PC-9 (cell line): ENCODE results near the gene FUBP1. TPM values are rescaled to one million over a fixed set of nuclear protein-coding genes. Genes with fewer than 3 reads are reported as not detected.

Experiments used
- BruUV-seq: library from RNA; stranded (reverse); fragments of 400-500 nt; replicated peaks from 2 replicates; lab custom pipeline; 2021; lab: Mats Ljungman, UMichigan
- CTCF ChIA-PET: fragments of 300-600 bp; sonication (Branson Sonifier 250); formaldehyde crosslinking; loops from one replicate; lab custom pipeline; 2022; ENCODE audit warnings: antibody characterized with exemption; lab: Charles Lee
- POLR2A ChIA-PET: fragments of 300-600 bp; sonication (Branson Sonifier 250); formaldehyde crosslinking; loops from one replicate; lab custom pipeline; 2022; ENCODE audit warnings: antibody characterized with exemption; ENCODE audit not compliant: unreplicated experiment; lab: Charles Lee
- DNase-seq, 2 experiments: peaks; one replicate each; pipeline versions ENCODE4 v3.0.0 to v3.0.0-alpha.2; 2015 to 2022; ENCODE audit warnings: mixed read lengths in 1 of 2
- H2AFZ ChIP-seq: fragments of 200-600 bp; sonication (generic); 2 replicates; pipeline ENCODE4 v1.8.1; 2017; ENCODE audit warnings: antibody characterized with exemption
- H3F3A ChIP-seq: fragments of 200-600 bp; sonication (generic); 2 replicates; pipeline ENCODE4 v1.8.1; 2017; ENCODE audit warnings: antibody characterized with exemption, mild to moderate bottlenecking, low read depth; ENCODE audit not compliant: insufficient read depth
- H3K27ac ChIP-seq: fragments of 200-600 bp; sonication (generic); 2 replicates; pipeline ENCODE4 v1.6.1; 2016; ENCODE audit warnings: mixed run types
- H3K27me3 ChIP-seq: fragments of 200-600 bp; sonication (generic); 2 replicates; pipeline ENCODE4 v1.6.1; 2016; ENCODE audit warnings: low read depth, mixed run types; ENCODE audit not compliant: insufficient read depth
- H3K36me3 ChIP-seq: fragments of 200-600 bp; sonication (generic); 2 replicates; pipeline ENCODE4 v1.6.1; 2016; ENCODE audit warnings: low read depth, mixed run types
- H3K4me1 ChIP-seq: fragments of 200-600 bp; sonication (generic); replicated peaks from 2 replicates; pipeline ENCODE4 v1.6.1; 2016; ENCODE audit warnings: mixed run types; ENCODE audit not compliant: insufficient read depth
- H3K4me2 ChIP-seq: fragments of 200-600 bp; sonication (generic); 2 replicates; pipeline ENCODE4 v1.6.1; 2017; ENCODE audit warnings: mixed run types
- H3K4me3 ChIP-seq: fragments of 200-600 bp; sonication (generic); 2 replicates; pipeline ENCODE4 v1.6.1; 2016; ENCODE audit warnings: mixed run types
- H3K79me2 ChIP-seq: fragments of 200-600 bp; sonication (generic); 2 replicates; pipeline ENCODE4 v1.6.1; 2017; ENCODE audit warnings: low read depth, mixed run types
- H3K9me2 ChIP-seq: fragments of 200-600 bp; sonication (generic); 2 replicates; pipeline ENCODE4 v1.8.1; 2017; ENCODE audit warnings: mild to moderate bottlenecking; ENCODE audit not compliant: insufficient read depth
- H3K9me3 ChIP-seq: fragments of 200-600 bp; sonication (generic); 2 replicates; pipeline ENCODE4 v1.8.1; 2016; ENCODE audit warnings: low read depth; ENCODE audit not compliant: insufficient read depth
- H4K20me1 ChIP-seq: fragments of 200-600 bp; sonication (generic); 2 replicates; pipeline ENCODE4 v1.8.1; 2017; ENCODE audit not compliant: insufficient read depth
- CTCF ChIP-seq: fragments of 200-600 bp; sonication (generic); conservative IDR thresholded peaks from 2 replicates; pipeline ENCODE4 v1.6.1; 2017; ENCODE audit warnings: mixed run types, antibody characterized with exemption, mild to moderate bottlenecking, moderate library complexity
- EZH2 ChIP-seq: fragments of 200-600 bp; sonication (generic); IDR thresholded peaks from 2 replicates; pipeline ENCODE4 v1.8.0; 2017; ENCODE audit warnings: antibody characterized with exemption, low read depth
- intact Hi-C: fragments of 100-400 bp; cut with micrococcal nuclease; formaldehyde crosslinking; loops from one replicate; pipeline ENCODE4 v1.10.0; 2022; ENCODE audit not compliant: unreplicated experiment
- total RNA-seq: library from RNA; stranded (reverse); gene quantifications from 2 replicates; pipeline ENCODE4 v1.2.3, GENCODE V29; 2021

The FUBP1 gene
- total RNA-seq, 1 experiment from 2014 or later = 152 TPM

- intact Hi-C loops = no loop called here
- Histone ChIP-seq H3K36me3 (peaks cover 12% of the 10 kb centered on the region), H3K4me2 (no peak overlapping the region), H4K20me1 (no peaks in the 10 kb centered on the region), H3K4me1 (0 out of 2 replicates have a peak, but pooled peaks cover under 1% of the 10 kb centered on the region), H3K27me3 (no peaks in the 10 kb centered on the region), H3K27ac (no peak overlapping the region), H3K9me3 (no peaks in the 10 kb centered on the region), H2AFZ (no peak overlapping the region), H3K9me2 (no peaks in the 10 kb centered on the region), H3F3A (no peaks in the 10 kb centered on the region), H3K79me2 (no peaks in the 10 kb centered on the region), H3K4me3 (no peak overlapping the region)
- ChIA-PET POLR2A (interaction anchor here (0.7 kb wide), 1 partner anchor 107 kb away, joined by 3 read pairs; no protein-coding TSS in a partner anchor), CTCF (no interaction called here)
- DNase-seq = no peak
- BruUV-seq = no TSS peak
- no peak for TF ChIP-seq CTCF
- no peak for TF ChIP-seq EZH2
Observed at GRCh38 chr1:77996734-77997133, 17.9 kb upstream of the FUBP1 start.

- TF ChIP-seq CTCF (no peak), EZH2 (no peak)
- Histone ChIP-seq H3K79me2 (peaks cover 11% of the 10 kb centered on the region; the same call in 1 of the 2 replicates), H3K27ac (no peak overlapping the region), H3K36me3 (peaks cover 12% of the 10 kb centered on the region), H4K20me1 (no peaks in the 10 kb centered on the region), H3K4me1 (0 out of 2 replicates have a peak, but pooled peaks cover 5% of the 10 kb centered on the region), H3F3A (no peaks in the 10 kb centered on the region; the same call in 1 of the 2 replicates), H3K4me2 (no peak overlapping the region), H3K27me3 (no peaks in the 10 kb centered on the region), H3K9me3 (no peaks in the 10 kb centered on the region), H3K4me3 (no peak overlapping the region), H2AFZ (no peak overlapping the region), H3K9me2 (no peaks in the 10 kb centered on the region)
- CTCF ChIA-PET = no interaction called here
- POLR2A ChIA-PET = no interaction called here
- no TSS peak for BruUV-seq
- intact Hi-C loops = no loop called here
- DNase-seq = no peak
Observed at GRCh38 chr1:77994117-77994705, 15.3 kb upstream of the FUBP1 start.

- H3K4me1 ChIP-seq = 0 out of 2 replicates have a peak, but pooled peaks cover 5% of the 10 kb centered on the region
- H3K79me2 ChIP-seq = peaks cover 18% of the 10 kb centered on the region; the same call in 1 of the 2 replicates
- ChIA-PET CTCF (no interaction called here), POLR2A (interaction anchor here (0.8 kb wide), 1 partner anchor 13 kb away, joined by 6 read pairs; the partner anchor contains the start of gene DNAJB4)
- BruUV-seq = no TSS peak
- H3K9me3 ChIP-seq = no peaks in the 10 kb centered on the region
- H2AFZ ChIP-seq = no peak overlapping the region
- no peaks in the 10 kb centered on the region; the same call in 1 of the 2 replicates for H3F3A ChIP-seq
- H3K4me3 ChIP-seq = no peak overlapping the region
- intact Hi-C loops = no loop called here
- DNase-seq = no peak
- no peaks in the 10 kb centered on the region; the same call in 1 of the 2 replicates for H4K20me1 ChIP-seq
- H3K9me2 ChIP-seq = no peaks in the 10 kb centered on the region; the same call in 1 of the 2 replicates
- peaks cover 12% of the 10 kb centered on the region for H3K36me3 ChIP-seq
- TF ChIP-seq EZH2 (no peak), CTCF (no peak)
- H3K4me2 ChIP-seq = no peak overlapping the region
- no peak overlapping the region for H3K27ac ChIP-seq
- H3K27me3 ChIP-seq = no peaks in the 10 kb centered on the region
Observed at GRCh38 chr1:77991638-77992037, 12.8 kb upstream of the FUBP1 start.
